SK-N-SH treated with all-trans-retinoic acid at 6 μM for 48 hours (cell line): ENCODE results near the gene LHX2.

Experiments
- ATAC-seq: fragments of 200-7000 bp; cut with Tn5 transposase; 3 replicates; pipeline ENCODE4 v1.9.1; 2020; ENCODE audit warnings: mild to moderate bottlenecking, moderate library complexity
- ARNTL ChIP-seq: fragments of 450-650 bp; formaldehyde crosslinking; IDR thresholded peaks from 2 replicates; pipeline ENCODE4 v1.5.0; 2020; ENCODE audit warnings: low read depth, mild to moderate bottlenecking, moderate library complexity, borderline replicate concordance
- BACH2 ChIP-seq: fragments of 250-450 bp; sonication (Bioruptor Pico); IDR thresholded peaks from 2 replicates; pipeline ENCODE4 v1.9.0; 2021; ENCODE audit warnings: mild to moderate bottlenecking, borderline replicate concordance
- CSDC2 ChIP-seq: fragments of 250-450 bp; sonication (Bioruptor Pico); IDR thresholded peaks from 2 replicates; pipeline ENCODE4 v1.5.0; 2020; ENCODE audit warnings: mild to moderate bottlenecking, moderate library complexity
- ESRRG ChIP-seq: fragments of 250-450 bp; sonication (Bioruptor Pico); IDR thresholded peaks from 2 replicates; pipeline ENCODE4 v1.6.1; 2021; ENCODE audit warnings: mild to moderate bottlenecking
- GLIS3 ChIP-seq: fragments of 250-450 bp; sonication (Bioruptor Pico); IDR thresholded peaks from 2 replicates; pipeline ENCODE4 v1.5.0; 2020; ENCODE audit warnings: mild to moderate bottlenecking, moderate library complexity
- ISL1 ChIP-seq: fragments of 250-450 bp; sonication (Bioruptor Pico); IDR thresholded peaks from 2 replicates; pipeline ENCODE4 v2.1.2; 2022; ENCODE audit warnings: mild to moderate bottlenecking, moderate library complexity
- OSR1 ChIP-seq: fragments of 250-450 bp; sonication (Bioruptor Pico); IDR thresholded peaks from 2 replicates; pipeline ENCODE4 v1.8.0; 2022; ENCODE audit warnings: moderate library complexity, mild to moderate bottlenecking, inconsistent platforms
- PPARA ChIP-seq: fragments of 250-450 bp; sonication (Bioruptor Pico); IDR thresholded peaks from 2 replicates; pipeline ENCODE4 v1.5.0; 2020; ENCODE audit warnings: mild to moderate bottlenecking, borderline replicate concordance
- RARB ChIP-seq: fragments of 250-450 bp; sonication (Bioruptor Pico); IDR thresholded peaks from 2 replicates; pipeline ENCODE4 v1.8.0; 2021; ENCODE audit warnings: mild to moderate bottlenecking, moderate library complexity
- SNAI2 ChIP-seq: fragments of 250-450 bp; sonication (Bioruptor Pico); IDR thresholded peaks from 2 replicates; pipeline ENCODE4 v1.5.0; 2020; ENCODE audit warnings: mild to moderate bottlenecking, moderate library complexity
- TCF4 ChIP-seq: fragments of 250-450 bp; sonication (Bioruptor Pico); IDR thresholded peaks from 2 replicates; pipeline ENCODE4 v1.8.0; 2021; ENCODE audit warnings: mild to moderate bottlenecking, moderate library complexity, borderline replicate concordance
- TOX ChIP-seq: fragments of 250-450 bp; sonication (Bioruptor Pico); IDR thresholded peaks from 2 replicates; pipeline ENCODE4 v1.8.0; 2021; ENCODE audit warnings: mild to moderate bottlenecking, moderate library complexity, borderline replicate concordance
- ZFP3 ChIP-seq: fragments of 250-450 bp; sonication (Bioruptor Pico); IDR thresholded peaks from 2 replicates; pipeline ENCODE4 v1.5.0; 2020; ENCODE audit warnings: mild to moderate bottlenecking, moderate library complexity
- ZFP30 ChIP-seq: fragments of 450-650 bp; formaldehyde crosslinking; IDR thresholded peaks from 2 replicates; pipeline ENCODE4 v1.5.0; 2022; ENCODE audit warnings: mild to moderate bottlenecking, moderate library complexity
- ZNF565 ChIP-seq: fragments of 450-650 bp; formaldehyde crosslinking; conservative IDR thresholded peaks from 2 replicates; pipeline ENCODE4 v1.5.0; 2020; ENCODE audit warnings: low read depth, mild to moderate bottlenecking, moderate library complexity
- ZNF70 ChIP-seq: fragments of 450-650 bp; formaldehyde crosslinking; IDR thresholded peaks from 2 replicates; pipeline ENCODE4 v1.5.0; 2020; ENCODE audit warnings: mild to moderate bottlenecking, moderate library complexity
- ZNF8 ChIP-seq: fragments of 450-650 bp; formaldehyde crosslinking; IDR thresholded peaks from 2 replicates; pipeline ENCODE4 v1.5.0; 2020; ENCODE audit warnings: mild to moderate bottlenecking, moderate library complexity
- TF ChIP-seq, protein P1 (sequence below): fragments of 250-450 bp; sonication (Bioruptor Pico); IDR thresholded peaks from 2 replicates; pipeline ENCODE4 v1.5.1; 2021; ENCODE audit warnings: mild to moderate bottlenecking, moderate library complexity
- TF ChIP-seq, protein P2 (sequence below): fragments of 250-450 bp; sonication (Bioruptor Pico); IDR thresholded peaks from 2 replicates; pipeline ENCODE4 v1.8.0; 2020; ENCODE audit warnings: mild to moderate bottlenecking, moderate library complexity, borderline replicate concordance
- TF ChIP-seq, protein P3 (sequence below): fragments of 250-450 bp; sonication (Bioruptor Pico); IDR thresholded peaks from 2 replicates; pipeline ENCODE4 v1.5.0; 2020; ENCODE audit warnings: mild to moderate bottlenecking, moderate library complexity
- TF ChIP-seq, protein P4 (sequence below): fragments of 250-450 bp; sonication (Bioruptor Pico); IDR thresholded peaks from 2 replicates; pipeline ENCODE4 v1.8.0; 2021; ENCODE audit warnings: low read depth, mild to moderate bottlenecking, moderate library complexity, borderline replicate concordance
- TF ChIP-seq, protein P5 (sequence below): fragments of 250-450 bp; sonication (Bioruptor Pico); IDR thresholded peaks from 2 replicates; pipeline ENCODE4 v1.5.1; 2020; ENCODE audit warnings: low read depth, mild to moderate bottlenecking, moderate library complexity

LHX2 gene

DNA sequence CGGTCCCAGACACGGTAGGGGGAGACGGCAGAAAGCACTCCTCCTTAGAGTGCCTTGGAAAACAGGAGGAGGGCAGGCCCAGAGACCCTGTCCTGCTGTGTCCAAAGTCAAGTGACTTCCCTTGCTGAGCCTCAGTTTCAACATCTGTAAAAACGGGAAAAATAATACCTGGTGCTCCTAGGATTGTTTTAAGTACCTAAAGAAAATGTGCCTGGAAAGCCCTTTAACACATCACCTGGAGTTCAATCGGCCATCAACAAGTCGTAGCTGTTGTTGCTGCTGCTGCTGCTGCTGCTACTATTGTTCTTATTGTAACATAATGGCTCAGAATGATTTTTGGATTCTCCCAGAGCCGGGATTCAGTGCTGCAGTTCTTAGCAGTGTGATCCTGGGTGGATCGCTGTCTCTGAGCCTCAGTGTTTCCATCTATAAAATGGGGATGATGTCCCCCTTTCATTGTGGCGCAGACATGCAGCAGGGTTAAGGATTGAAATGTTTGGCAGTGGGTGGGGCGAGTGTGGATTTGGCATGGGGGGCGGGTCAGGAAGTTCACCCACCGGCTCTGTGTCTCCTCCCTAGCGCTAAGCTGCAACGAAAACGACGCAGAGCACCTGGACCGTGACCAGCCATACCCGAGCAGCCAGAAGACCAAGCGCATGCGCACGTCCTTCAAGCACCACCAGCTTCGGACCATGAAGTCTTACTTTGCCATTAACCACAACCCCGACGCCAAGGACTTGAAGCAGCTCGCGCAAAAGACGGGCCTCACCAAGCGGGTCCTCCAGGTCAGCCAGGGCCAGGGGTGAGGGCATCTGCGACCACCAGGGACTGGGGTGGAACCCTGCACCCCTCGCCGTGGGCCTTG is 9.2 kb downstream of the LHX2 start:
- no peak for TF ChIP-seq TCF4 (CRISPR knock-in tag)
- TF ChIP-seq ZFP30 (CRISPR knock-in tag): no peak
- no peak for TF ChIP-seq ESRRG
- TF ChIP-seq CSDC2 (CRISPR knock-in tag): no peak
- no peak for TF ChIP-seq BACH2 (CRISPR knock-in tag)
- no peak for TF ChIP-seq ZNF565
- TF ChIP-seq TOX (CRISPR knock-in tag): no peak
- ATAC-seq: no peak

DNA sequence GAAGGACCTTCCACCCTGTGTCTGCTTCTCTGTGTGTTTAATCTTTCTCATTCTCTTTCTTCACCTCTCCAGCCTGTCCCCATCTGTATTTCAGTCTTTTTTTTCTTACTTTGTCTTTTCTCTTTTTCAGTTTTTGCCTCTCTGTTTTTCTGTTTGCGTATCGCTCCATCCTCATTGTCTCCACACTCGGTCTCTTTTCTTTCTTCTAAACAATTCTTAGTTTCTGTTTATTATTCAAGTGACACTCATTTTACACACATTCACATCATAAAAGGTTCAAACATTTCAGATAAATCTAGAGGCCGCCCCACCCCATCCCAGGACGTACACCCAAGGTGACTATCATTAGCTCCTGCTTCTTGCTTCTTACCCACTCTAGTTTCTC is 9.8 kb downstream of the LHX2 start:
- ATAC-seq: no peak
- TF ChIP-seq, protein P1, sequence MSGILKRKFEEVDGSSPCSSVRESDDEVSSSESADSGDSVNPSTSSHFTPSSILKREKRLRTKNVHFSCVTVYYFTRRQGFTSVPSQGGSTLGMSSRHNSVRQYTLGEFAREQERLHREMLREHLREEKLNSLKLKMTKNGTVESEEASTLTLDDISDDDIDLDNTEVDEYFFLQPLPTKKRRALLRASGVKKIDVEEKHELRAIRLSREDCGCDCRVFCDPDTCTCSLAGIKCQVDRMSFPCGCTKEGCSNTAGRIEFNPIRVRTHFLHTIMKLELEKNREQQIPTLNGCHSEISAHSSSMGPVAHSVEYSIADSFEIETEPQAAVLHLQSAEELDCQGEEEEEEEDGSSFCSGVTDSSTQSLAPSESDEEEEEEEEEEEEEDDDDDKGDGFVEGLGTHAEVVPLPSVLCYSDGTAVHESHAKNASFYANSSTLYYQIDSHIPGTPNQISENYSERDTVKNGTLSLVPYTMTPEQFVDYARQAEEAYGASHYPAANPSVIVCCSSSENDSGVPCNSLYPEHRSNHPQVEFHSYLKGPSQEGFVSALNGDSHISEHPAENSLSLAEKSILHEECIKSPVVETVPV: no peak
- TF ChIP-seq, protein P2, sequence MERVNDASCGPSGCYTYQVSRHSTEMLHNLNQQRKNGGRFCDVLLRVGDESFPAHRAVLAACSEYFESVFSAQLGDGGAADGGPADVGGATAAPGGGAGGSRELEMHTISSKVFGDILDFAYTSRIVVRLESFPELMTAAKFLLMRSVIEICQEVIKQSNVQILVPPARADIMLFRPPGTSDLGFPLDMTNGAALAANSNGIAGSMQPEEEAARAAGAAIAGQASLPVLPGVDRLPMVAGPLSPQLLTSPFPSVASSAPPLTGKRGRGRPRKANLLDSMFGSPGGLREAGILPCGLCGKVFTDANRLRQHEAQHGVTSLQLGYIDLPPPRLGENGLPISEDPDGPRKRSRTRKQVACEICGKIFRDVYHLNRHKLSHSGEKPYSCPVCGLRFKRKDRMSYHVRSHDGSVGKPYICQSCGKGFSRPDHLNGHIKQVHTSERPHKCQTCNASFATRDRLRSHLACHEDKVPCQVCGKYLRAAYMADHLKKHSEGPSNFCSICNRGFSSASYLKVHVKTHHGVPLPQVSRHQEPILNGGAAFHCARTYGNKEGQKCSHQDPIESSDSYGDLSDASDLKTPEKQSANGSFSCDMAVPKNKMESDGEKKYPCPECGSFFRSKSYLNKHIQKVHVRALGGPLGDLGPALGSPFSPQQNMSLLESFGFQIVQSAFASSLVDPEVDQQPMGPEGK: no peak
- no peak for TF ChIP-seq PPARA (CRISPR knock-in tag)
- TF ChIP-seq RARB (CRISPR knock-in tag): no peak
- no peak for TF ChIP-seq ZNF565
- no peak for TF ChIP-seq ZNF70 (CRISPR knock-in tag)
- TF ChIP-seq ARNTL (CRISPR knock-in tag): no peak

DNA sequence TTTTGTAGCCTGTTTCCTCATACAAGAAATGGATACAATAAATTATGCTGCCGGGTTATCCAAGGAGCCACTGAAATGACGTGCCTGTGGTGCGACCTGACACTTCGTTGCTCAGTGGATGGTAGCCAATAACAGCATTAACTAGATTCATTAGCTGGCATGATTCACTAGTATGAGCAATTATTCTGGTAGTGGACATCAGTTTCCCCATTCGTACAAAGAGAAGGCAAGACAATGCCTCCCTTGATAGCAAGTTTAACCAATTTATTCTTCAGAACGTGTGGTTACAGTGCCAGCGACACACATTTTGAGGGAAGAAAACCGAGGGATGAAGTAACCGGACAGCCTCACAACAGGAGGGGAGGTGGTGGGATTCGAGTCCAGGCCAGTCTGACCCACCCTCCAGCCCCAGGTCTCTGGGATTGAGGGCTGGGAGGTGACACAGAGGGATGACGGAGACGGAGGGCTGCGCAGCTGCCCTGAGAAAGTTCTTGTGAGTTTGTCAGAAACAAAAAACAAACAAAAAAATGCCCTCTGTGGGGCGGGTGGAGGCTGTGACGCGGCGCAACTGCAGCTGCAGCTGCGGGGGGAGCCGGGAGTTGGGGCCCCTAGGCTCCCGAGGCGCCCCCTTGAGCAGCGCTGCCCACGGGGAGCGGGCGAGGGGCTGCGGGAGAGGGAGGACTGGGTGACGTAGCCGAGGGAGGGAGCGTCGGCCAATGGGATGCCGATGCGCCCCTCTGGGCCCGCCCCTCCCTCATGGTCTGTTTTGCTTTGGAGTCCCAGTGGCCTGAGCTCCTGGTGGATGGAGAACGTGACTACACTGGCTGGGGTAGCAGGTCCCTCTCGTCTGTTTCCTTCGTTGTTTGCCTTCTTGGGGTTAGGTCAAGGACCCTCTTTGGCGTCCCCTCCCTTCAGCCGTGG is 10.9 kb downstream of the LHX2 start:
- ATAC-seq: peak; percentile 72
- TF ChIP-seq BACH2 (CRISPR knock-in tag) (no peak), OSR1 (no peak), ZNF8 (CRISPR knock-in tag) (no peak), GLIS3 (CRISPR knock-in tag) (no peak), TOX (CRISPR knock-in tag) (no peak), ZFP3 (CRISPR knock-in tag) (no peak)
- TF ChIP-seq, protein P1: no peak
- TF ChIP-seq, protein P3, sequence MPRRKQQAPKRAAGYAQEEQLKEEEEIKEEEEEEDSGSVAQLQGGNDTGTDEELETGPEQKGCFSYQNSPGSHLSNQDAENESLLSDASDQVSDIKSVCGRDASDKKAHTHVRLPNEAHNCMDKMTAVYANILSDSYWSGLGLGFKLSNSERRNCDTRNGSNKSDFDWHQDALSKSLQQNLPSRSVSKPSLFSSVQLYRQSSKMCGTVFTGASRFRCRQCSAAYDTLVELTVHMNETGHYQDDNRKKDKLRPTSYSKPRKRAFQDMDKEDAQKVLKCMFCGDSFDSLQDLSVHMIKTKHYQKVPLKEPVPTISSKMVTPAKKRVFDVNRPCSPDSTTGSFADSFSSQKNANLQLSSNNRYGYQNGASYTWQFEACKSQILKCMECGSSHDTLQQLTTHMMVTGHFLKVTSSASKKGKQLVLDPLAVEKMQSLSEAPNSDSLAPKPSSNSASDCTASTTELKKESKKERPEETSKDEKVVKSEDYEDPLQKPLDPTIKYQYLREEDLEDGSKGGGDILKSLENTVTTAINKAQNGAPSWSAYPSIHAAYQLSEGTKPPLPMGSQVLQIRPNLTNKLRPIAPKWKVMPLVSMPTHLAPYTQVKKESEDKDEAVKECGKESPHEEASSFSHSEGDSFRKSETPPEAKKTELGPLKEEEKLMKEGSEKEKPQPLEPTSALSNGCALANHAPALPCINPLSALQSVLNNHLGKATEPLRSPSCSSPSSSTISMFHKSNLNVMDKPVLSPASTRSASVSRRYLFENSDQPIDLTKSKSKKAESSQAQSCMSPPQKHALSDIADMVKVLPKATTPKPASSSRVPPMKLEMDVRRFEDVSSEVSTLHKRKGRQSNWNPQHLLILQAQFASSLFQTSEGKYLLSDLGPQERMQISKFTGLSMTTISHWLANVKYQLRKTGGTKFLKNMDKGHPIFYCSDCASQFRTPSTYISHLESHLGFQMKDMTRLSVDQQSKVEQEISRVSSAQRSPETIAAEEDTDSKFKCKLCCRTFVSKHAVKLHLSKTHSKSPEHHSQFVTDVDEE (CRISPR knock-in tag): no peak
- TF ChIP-seq, all 23 proteins: peak for 0

DNA sequence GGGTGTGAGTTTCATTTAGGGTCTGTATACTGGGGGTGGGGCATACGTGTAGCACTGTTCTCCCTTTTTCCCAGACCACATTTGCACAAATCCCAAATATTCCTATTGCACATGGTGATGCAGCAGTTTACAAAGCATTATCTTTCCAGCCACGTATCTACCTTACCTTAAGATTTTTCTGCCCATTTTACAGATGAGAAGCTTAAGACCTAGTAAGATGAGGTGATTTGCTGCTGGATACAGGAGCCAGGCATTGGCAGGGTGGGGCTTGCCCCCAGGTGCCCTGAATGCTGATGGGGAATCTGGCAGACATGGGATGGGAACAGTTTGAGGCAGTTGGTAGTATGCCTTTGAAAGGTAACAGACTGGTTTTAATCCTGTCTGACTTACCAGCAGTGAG is 12.5 kb downstream of the LHX2 start:
- ATAC-seq: no peak
- TF ChIP-seq ARNTL (CRISPR knock-in tag): no peak
- no peak for TF ChIP-seq SNAI2 (CRISPR knock-in tag)
- TF ChIP-seq, protein P1: no peak
- TF ChIP-seq PPARA (CRISPR knock-in tag): no peak
- TF ChIP-seq TOX (CRISPR knock-in tag): no peak
- TF ChIP-seq RARB (CRISPR knock-in tag): no peak
- no peak for TF ChIP-seq CSDC2 (CRISPR knock-in tag)
- TF ChIP-seq ISL1 (CRISPR knock-in tag): no peak
- TF ChIP-seq, protein P4, sequence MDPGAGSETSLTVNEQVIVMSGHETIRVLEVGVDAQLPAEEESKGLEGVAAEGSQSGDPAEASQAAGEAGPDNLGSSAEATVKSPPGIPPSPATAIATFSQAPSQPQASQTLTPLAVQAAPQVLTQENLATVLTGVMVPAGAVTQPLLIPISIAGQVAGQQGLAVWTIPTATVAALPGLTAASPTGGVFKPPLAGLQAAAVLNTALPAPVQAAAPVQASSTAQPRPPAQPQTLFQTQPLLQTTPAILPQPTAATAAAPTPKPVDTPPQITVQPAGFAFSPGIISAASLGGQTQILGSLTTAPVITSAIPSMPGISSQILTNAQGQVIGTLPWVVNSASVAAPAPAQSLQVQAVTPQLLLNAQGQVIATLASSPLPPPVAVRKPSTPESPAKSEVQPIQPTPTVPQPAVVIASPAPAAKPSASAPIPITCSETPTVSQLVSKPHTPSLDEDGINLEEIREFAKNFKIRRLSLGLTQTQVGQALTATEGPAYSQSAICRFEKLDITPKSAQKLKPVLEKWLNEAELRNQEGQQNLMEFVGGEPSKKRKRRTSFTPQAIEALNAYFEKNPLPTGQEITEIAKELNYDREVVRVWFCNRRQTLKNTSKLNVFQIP (CRISPR knock-in tag): no peak
- no peak for TF ChIP-seq ZFP3 (CRISPR knock-in tag)
- TF ChIP-seq, protein P5, sequence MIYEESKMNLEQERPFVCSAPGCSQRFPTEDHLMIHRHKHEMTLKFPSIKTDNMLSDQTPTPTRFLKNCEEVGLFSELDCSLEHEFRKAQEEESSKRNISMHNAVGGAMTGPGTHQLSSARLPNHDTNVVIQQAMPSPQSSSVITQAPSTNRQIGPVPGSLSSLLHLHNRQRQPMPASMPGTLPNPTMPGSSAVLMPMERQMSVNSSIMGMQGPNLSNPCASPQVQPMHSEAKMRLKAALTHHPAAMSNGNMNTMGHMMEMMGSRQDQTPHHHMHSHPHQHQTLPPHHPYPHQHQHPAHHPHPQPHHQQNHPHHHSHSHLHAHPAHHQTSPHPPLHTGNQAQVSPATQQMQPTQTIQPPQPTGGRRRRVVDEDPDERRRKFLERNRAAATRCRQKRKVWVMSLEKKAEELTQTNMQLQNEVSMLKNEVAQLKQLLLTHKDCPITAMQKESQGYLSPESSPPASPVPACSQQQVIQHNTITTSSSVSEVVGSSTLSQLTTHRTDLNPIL: no peak
